DMS79 treated with DMSO at 0.1 percent for 48 hours (cell line): ENCODE results near the gene KRT16.
A peak's percentile ranks its signal among the peaks of the same experiment; 100 is the strongest.
"Not testable (repeated sequence)": the region's sequence is repeated elsewhere in the genome, so short reads cannot be mapped to it uniquely, and the experiment has no call there.

Experiments
- DNase-seq: peaks from one replicate; lab custom pipeline; 2025; lab: John Stamatoyannopoulos, UW

KRT16 gene

GRCh38 chr17:41614767-41615166 lies 2.2 kb upstream of the KRT16 start:
- DNase-seq: not testable (repeated sequence)

GRCh38 chr17:41614098-41614497 lies 1.5 kb upstream of the KRT16 start:
- no peak for DNase-seq

GRCh38 chr17:41613277-41614082 lies 913 bp upstream of the KRT16 start:
- DNase-seq: no peak

GRCh38 chr17:41610965-41611640 lies 1.5 kb downstream of the KRT16 start:
- no peak for DNase-seq

GRCh38 chr17:41610061-41610517 lies 2.5 kb downstream of the KRT16 start:
- DNase-seq: not testable (repeated sequence)

- DNase-seq: not testable (repeated sequence)
Observed at GRCh38 chr17:41606930-41607329, 5.6 kb downstream of the KRT16 start.

GRCh38 chr17:41602524-41602923 lies 10.0 kb downstream of the KRT16 start:
- DNase-seq: no peak

- DNase-seq: no peak
Observed at GRCh38 chr17:41600318-41600717, 12.2 kb downstream of the KRT16 start.

- no peak for DNase-seq
Observed at GRCh38 chr17:41599680-41600079, 12.9 kb downstream of the KRT16 start.

GRCh38 chr17:41595585-41595984 lies 17.0 kb downstream of the KRT16 start:
- no peak for DNase-seq

- DNase-seq: no peak
Observed at GRCh38 chr17:41594363-41594915, 18.1 kb downstream of the KRT16 start.

GRCh38 chr17:41593306-41593981 lies 19.1 kb downstream of the KRT16 start:
- no peak for DNase-seq

- no peak for DNase-seq
Observed at GRCh38 chr17:41592601-41593305, 19.8 kb downstream of the KRT16 start.

GRCh38 chr17:41589301-41589700 lies 23.3 kb downstream of the KRT16 start:
- no peak for DNase-seq

GRCh38 chr17:41588126-41588810 lies 24.3 kb downstream of the KRT16 start:
- DNase-seq: no peak

GRCh38 chr17:41586863-41587495 lies 25.6 kb downstream of the KRT16 start, which contains the start of gene KRT14:
Gene KRT14 (minus strand): TSS chr17:41586895. CDS start chr17:41586834, 61 bp downstream.
- DNase-seq: no peak

GRCh38 chr17:41585301-41586056 lies 27.1 kb downstream of the KRT16 start:
- DNase-seq: no peak

GRCh38 chr17:41584331-41584927 lies 28.1 kb downstream of the KRT16 start:
- DNase-seq: peak; percentile 4
